GM12892 (cell line): ENCODE measurements around the gene MET.

ENCODE experiments used
- POLR2A ChIP-seq: IDR thresholded peaks from 2 replicates; pipeline ENCODE4 v1.6.1; 2011; ENCODE audit warnings: low read depth, low read length, control low read depth
- POLR2AphosphoS5 ChIP-seq: IDR thresholded peaks from 2 replicates; pipeline ENCODE4 v1.6.1; 2011; ENCODE audit warnings: low read depth, low read length, control low read depth
- TAF1 ChIP-seq: IDR thresholded peaks from 2 replicates; pipeline ENCODE4 v1.6.1; 2011; ENCODE audit warnings: low read depth, mild to moderate bottlenecking, control low read depth, low read length, borderline replicate concordance

DNA sequence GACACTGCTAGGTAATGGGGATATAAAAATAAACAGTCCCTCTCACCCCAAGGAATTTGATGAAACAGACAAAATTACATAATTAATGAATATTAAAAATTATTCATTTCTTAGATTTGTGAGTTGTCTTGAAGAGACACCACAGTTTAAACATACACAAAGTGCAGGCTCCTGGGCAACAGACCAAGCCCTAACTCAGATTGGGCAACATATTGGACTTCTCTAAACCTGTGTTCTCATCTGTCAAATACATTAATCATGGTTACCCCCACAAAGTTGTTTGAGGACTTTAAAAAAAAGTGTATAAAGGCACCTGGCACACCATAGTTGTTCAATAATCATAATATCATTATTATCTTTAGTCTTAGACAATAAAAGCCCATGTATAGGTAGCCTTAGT, 127.9 kb downstream of the MET start:
- TF ChIP-seq POLR2AphosphoS5 (no peak), POLR2A (no peak), TAF1 (no peak)
